Measurements from ENCODE around the gene SPANXC.
"Not testable (repeated sequence)": the region's sequence is repeated elsewhere in the genome, so short reads cannot be mapped to it uniquely, and the experiment has no call there.

DNA sequence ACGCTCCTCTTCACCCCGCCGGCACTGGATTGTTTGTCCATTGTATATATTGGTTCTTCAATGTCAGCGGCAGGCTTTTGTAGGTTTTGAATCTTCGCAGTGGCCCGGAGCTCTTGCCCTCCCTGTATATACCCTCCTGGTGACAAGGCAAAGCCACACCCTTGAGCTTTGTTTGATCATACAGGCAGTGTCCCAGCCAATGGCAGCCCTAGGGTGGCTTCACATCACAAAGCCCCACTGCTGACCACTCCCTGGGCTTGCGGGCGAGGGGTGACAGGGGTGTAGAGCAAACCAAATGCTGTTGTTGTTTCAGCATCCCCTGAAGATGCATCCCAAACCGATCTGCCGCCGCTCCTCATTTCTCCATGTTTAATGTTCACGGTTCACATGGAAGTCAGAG is at the start of gene SPANXC:
- TF ChIP-seq, protein P1, sequence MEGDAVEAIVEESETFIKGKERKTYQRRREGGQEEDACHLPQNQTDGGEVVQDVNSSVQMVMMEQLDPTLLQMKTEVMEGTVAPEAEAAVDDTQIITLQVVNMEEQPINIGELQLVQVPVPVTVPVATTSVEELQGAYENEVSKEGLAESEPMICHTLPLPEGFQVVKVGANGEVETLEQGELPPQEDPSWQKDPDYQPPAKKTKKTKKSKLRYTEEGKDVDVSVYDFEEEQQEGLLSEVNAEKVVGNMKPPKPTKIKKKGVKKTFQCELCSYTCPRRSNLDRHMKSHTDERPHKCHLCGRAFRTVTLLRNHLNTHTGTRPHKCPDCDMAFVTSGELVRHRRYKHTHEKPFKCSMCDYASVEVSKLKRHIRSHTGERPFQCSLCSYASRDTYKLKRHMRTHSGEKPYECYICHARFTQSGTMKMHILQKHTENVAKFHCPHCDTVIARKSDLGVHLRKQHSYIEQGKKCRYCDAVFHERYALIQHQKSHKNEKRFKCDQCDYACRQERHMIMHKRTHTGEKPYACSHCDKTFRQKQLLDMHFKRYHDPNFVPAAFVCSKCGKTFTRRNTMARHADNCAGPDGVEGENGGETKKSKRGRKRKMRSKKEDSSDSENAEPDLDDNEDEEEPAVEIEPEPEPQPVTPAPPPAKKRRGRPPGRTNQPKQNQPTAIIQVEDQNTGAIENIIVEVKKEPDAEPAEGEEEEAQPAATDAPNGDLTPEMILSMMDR (IDR thresholded peaks at IDR 0.05): not testable (repeated sequence)
- TF ChIP-seq POLR2A, EP300 (IDR thresholded peaks at IDR 0.05): not testable (repeated sequence)

Data from tibial nerve (tissue), 4 donors.